HCEC 1CT (cell line): ENCODE measurements around the gene SLC36A3.
"Not testable (repeated sequence)": the region's sequence is repeated elsewhere in the genome, so short reads cannot be mapped to it uniquely, and the experiment has no call there.

Experiments used
- DNase-seq: peaks from one replicate; pipeline ENCODE4 v3.0.0-alpha.2; 2017

SLC36A3 gene

DNA sequence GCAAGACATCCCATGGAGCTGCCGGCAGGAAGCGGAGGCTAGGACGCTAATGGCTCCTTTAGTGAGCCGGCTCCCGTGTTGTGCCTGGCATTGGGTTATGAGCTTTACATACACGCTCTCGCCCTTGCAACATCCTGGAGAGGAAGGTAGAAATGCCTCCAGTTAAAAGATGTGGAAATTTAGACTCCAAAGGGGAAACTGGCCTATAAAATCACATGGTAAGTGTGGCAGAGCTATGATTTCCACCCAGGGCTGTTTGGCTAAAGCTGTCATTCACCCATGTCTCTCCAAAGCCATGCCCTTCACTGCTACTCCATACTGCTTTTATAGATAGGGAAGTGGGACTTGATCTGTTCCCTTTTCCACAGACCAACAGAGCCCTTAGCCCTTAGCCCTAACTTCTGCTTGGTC is 45.4 kb downstream of the SLC36A3 start:
- DNase-seq: no peak

DNA sequence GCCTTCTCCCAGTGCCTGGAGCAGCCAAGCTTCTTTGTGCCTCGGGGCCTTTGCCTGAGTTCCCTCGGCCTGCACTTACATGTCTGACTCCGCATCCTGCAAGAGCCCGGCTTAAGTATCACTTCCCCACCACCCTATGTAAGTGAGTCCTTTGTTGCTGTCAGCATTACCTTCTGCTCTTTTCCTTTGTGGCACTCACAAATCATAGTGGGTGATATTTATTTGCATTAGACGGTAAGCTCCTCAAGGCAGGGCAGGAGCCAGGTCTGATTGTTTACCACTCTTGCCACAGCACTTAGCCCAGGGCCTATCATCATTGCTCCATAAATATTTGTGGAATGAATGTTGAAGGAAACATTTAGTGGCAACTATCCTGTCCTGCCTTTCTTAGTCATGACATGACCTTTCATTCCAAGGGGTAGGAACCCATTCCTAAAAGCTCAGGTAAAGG is 45.8 kb downstream of the SLC36A3 start:
- peak; percentile 50 for DNase-seq

DNA sequence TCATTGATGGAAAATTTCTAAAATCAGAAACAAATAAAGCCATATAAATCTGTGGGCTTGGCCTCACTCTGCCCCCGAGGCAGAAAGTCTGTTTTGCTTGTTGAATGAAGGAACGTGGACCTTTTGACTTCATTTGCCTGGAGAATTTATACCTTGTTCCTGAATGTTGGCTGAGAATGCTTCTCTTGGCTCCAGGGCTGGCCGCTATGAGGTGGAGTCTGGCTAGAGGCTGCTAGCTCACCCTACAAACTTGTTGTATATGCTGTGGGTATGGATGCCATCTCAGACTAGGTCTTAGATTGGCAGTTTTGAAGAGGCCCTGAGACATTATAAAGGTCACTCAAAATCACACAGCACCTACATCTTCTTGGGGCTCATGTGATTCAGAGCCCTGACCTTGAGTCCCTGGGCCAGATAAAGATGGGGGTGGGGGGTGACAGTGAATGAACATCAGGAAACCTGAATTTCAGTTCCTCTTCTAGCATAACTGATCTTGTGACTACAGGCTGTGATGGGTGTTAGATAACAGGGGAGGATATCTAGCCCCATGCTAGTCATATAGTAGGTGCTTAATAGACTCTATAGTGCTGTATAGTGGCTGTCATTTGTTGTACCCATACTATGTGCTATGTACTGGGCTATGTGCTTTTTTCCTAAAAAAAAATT is 47.8 kb downstream of the SLC36A3 start:
- no peak for DNase-seq

DNA sequence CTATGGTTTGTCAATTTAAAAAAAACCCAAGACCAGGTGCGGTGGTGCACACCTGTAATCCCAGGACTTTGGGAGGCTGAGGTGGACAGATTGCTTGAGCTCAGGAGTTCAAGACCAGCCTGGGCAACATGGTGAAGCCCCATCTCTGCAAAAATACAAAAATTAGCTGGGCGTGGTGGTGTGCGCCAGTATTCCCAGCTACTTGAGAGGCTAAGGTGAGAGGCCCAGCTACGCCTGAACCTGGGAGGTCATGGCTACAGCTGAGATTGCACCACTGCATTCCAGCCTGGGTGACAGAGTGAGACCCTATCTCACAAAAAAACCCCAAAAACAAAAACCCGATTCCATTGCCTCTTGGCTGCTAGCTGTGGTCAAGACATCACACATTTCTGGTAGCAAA is 48.6 kb downstream of the SLC36A3 start:
- not testable (repeated sequence) for DNase-seq

DNA sequence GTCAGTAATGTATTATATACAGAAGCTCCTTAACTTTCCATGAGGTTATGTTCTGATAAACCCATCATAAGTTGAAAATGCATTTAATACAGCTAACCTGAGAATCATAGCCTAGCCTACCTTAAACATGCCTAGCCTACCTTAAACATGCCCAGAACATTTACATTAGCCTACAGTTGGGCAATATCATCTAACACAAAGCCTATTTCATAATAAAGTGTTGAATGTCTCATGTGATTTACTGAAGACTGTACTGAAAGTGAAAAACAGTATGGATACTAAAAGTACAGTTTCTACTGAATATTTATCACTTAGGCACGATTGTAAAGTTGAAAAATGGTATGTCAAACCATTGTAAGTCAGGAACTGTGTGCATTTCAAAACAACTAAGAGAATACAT is 49.0 kb downstream of the SLC36A3 start:
- no peak for DNase-seq

DNA sequence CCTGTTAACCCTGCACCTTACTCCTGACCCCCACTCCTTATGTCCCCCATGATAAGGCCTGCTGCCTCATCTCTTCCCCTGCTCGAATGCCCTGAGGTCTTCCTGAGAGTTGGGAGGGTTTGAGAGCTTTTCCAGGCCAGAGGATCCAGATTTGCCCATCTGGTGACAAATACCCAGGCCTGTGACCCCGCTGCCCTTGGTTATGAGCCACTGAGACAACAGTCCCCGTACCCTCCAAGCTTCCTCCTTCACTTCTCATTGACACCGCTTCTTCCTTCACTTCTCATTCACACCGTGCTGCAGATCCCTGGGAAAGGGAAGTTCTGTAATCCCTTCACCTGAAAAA is 50.0 kb downstream of the SLC36A3 start:
- DNase-seq: no peak

DNA sequence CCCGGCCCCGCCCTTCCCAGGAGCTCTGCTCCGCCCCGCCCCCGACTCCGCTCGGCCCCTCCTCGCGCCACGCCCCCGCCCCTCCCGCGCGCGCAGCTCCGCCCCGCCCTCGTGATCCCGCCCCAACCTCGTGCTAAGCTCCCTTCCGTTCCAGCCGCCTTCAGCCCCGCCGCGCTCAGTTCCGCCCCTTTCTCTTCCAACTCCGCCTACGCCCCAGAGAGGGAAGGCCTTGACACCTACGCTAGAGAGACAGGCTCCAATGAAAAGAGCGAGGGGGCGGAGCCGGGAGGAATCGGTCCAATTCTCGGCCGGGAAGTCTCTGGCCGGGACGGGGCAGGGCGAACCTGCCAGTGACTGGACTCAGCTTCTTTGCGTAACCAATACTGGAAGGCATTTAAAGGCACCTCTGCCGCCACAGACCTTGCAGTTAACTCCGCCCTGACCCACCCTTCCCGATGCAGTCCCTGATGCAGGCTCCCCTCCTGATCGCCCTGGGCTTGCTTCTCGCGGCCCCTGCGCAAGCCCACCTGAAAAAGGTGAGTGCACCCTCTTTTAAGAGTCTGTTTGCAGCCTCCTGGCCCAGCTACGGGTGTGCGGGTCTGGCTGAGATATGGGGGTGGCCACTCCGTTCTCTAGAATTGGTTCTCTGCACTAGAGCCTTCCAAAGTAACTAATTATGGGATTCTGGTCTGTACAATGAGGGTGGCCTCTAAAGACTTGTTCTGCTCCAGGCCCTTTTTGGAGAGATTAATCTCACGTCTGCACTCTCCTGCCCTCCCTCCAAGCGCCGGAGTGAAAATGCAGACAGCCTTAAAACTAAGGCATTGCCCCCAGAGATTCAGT is 50.6 kb downstream of the SLC36A3 start, which contains the start of gene GM2A:
Gene GM2A, plus strand, starts transcription at position 424 of the 843 bp plus-strand sequence. Its CDS starts 32 bp downstream, at position 456.
- peak; percentile 99 for DNase-seq

DNA sequence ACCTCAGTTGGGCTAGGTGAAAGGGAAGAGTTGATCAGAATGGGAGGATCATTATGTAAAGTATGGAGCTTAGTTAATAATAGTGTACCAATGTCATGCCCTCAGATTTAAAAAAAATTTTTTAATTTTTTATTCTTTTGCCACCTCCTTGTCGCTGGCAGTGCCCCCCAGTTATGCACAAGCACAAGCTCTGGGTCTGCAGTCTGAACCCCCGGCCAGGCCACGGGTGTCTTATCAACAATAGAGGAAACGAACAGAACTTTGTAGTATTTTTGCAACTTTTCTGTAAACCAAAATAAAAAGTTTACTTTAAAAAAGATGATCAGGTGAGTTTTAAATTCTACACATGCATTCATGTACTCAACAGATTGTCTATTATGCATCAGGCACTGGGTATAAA is 51.9 kb downstream of the SLC36A3 start:
- no peak for DNase-seq

DNA sequence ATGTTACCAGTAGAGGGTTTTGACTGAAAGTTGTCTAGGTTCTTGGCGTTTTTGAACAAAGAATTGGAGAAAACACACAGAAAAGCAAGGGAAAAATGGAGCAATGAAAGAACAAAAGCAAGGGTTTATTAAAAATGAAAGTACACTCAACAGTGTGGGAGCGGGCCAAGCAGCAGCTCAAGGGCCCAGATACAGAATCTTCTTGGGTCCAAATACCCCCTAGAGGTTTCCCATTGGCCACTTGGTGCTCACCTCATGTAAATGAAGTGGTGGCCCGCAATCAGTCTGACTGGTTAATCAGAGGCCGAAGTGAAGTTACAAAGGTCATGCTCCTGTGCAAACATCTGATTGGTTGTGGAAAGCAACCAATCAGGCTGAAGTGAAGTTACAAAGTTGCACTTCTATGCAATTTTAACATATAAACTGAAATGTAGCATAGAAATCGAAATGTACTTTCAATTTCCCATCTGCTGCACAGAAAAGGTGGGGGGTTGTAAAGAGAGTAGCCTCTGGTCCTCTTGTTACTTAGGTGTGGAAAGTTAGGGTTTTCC is 52.5 kb downstream of the SLC36A3 start:
- no peak for DNase-seq

DNA sequence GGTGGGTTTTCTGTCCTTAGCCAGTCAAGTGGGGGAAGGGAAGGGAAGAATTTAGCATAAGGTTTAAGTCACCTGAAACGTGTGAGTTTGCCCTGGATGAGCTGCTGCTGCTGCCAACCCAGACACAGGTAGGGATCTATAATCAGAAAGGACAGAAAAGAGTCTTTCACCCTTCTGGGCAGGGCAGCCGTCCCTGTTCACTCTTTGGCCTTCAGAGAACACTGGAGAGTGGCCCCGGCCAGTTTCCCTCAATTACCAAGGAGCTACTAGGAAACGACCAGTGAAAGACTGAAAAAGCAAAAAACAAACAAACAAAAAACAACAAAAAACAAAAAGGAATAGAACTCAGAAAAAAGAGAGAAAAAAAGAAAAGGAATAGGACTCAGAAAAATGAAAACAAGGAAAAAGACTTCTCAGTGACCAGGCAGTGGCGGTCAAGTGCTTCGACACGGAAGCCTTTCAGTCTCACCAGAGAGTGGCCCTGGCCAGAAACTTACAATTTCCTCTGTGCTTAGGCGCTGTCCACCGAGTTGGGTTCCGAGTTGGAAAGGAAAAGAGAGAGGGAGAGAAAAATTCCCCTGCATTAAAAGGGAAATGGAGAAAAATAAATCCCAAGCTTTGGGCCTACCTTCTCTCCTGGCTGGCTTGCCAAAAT is 53.1 kb downstream of the SLC36A3 start:
- DNase-seq: no peak

DNA sequence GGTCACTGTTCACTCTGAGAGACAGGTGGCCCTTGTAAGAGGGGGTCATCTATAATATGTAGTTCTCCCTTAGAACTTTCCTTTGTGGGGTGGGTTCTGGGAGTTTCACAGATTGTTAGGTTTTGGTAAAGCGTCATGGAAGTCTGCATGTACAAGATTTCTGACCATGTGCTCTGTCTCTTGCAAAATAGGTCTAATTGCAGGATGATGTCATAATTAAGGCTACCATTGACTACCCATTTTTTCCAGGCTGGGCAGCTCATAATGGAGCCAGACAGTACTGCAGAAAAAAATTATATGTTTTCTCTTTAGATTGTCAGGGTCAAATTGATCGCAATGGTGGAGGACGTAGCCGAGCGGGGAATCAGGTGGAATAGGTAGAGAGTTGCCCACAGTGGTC is 54.3 kb downstream of the SLC36A3 start:
- DNase-seq: no peak

DNA sequence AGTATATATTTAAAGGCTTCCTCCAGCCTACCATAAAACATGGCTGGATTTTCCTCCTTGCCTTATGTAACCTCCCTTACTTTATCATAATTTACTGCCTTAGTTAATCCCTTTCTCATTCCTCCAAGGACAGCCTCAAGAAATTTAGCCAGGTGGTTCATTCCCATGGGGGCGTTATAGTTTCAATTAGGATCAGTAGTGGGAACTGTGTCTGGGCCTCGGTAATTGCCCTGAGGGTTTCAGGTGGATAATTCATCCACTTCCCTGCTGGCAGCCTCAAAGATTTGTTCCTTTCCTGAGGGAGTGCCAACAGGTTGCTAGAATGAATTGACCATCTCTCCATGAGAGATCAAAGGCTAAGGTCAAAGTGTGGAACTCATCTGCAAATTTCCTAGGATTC is 54.9 kb downstream of the SLC36A3 start:
- DNase-seq: no peak

DNA sequence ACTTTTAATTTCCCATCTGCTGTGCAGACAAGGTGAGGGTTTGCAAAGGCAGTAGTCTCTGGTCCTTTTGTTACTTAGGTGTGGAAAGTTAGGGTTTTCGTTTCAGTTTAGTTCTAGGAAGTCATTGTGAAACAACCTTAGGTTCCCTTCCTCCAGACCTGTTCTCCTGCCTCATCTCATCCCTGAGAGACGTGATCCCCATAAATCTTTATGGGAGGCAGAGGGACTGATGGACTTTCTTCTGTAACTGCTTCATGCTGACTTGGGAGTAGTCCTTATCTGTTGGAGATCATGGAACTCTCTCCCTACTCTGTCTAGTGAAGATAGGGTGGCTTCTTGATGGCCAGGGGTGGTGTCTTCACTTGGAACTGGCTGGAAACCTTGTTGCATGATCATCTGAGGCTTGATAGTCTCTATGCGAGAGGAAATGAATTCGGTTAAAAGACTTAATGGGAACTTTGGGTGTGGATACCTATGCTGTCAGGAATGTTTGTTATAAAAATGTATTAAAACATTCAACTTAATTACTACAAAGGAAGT is 57.8 kb downstream of the SLC36A3 start:
- no peak for DNase-seq

DNA sequence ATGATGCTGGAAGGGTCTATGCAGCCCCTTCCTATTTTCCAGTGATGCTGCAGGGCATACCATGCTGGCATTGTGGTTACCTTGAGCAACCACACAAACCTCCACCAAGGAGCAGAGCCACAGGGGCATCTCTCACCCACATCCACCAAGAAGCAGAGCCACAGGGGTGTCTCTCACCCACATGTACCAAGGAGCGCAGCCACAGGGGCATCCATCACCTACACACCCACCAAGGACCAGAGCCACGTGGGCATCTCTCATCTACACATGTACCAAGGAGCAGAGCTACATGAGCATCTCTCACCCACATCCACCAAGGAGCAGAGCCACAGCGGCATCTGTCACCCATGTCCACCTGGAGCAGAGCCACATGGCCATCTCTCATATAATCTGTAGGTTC is 59.4 kb downstream of the SLC36A3 start:
- no peak for DNase-seq

DNA sequence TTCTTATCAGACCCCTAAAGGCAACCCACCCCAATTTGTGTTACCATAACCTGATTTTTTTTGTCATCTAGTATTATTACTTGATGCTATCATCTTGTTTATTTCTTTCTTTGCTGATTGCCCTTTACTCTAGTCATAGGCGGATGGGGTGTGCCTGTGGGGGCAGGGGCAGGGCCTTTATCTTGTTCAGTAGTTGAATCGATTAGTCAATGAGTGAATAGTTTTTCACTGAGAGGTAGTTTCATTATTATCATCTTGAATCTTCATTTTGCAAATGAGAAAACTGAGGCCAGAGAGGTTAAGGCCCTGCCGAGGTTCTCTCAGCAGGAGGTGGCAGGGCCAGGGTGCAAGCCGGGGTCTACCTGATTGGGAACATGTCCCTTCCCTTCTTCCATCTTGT is 60.0 kb downstream of the SLC36A3 start:
- DNase-seq: no peak

DNA sequence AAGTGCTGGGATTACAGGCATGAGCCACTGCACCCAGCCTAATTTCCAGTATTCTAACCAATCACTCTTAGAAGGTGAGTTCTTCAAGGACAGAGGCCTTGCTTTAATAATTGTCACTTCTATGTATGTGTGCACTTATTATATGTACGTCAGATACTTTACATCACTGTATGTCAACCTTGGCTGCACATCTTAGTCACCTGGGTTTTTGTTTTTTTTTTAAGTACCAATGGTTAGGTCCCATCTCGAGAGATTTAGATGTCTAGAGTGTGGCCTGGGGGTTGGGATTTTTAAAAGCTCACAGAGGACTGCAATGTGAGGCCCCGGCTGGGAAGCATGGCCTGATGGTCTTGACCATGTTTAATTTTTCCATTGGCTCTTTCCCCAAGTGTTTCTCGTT is 60.4 kb downstream of the SLC36A3 start:
- no peak for DNase-seq

DNA sequence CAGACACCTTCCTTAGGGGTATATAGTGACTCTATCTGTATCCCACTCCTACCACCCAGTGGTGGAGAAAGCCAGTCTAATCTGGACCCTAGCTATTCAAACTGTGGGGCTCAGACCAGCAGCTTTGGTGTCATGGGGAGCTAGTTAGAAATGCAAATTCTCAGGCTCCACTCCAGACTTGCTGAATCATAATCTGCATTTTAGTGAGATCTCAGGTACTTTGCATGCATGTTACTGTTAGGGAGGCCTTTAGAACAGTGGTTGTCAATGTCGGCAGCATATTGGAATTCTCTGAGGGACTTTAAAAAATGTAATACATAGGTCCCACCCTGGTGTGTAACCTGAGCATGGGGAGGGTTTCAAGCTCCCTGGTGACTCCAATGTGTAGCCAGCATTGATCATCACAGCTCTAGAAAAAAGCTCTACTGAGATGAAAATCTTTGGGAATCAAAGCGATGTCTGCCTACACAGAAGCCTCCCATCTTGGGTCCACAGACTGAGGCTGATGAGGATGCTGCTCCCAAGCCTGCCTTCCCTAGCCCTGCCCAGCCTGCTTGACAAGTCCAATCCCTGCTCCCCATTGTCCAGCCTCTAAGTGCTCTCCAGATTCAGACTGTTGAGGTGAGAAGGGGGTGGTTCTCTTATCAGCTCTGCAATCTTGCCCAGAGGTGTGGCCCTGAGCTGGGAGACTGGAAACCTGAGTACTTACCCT is 62.5 kb downstream of the SLC36A3 start:
- no peak for DNase-seq

DNA sequence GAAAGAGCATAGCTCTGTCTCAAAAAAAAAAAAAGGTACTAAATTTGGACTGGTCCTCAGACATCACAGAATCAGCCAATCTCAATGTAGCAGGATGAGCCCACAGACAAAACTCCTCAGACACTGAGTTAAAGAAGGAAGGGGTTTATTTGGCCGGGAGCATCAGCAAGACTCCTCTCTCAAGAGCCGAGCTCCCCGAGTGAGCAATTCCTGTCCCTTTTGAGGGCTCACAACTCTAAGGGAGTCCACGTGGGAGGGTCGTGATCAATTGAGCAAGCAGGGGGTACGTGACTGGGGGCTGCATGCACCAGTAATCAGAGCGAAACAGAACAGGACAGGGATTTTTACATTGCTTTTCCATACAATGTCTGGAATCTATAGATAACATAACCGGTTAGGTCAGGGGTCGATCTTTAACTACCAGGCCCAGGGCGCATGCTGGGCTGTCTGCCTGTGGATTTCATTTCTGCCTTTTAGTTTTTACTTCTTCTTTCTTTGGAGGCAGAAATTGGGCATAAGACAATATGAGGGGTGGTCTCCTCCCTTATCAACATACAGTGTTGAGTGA is 63.2 kb downstream of the SLC36A3 start:
- DNase-seq: not testable (repeated sequence)

DNA sequence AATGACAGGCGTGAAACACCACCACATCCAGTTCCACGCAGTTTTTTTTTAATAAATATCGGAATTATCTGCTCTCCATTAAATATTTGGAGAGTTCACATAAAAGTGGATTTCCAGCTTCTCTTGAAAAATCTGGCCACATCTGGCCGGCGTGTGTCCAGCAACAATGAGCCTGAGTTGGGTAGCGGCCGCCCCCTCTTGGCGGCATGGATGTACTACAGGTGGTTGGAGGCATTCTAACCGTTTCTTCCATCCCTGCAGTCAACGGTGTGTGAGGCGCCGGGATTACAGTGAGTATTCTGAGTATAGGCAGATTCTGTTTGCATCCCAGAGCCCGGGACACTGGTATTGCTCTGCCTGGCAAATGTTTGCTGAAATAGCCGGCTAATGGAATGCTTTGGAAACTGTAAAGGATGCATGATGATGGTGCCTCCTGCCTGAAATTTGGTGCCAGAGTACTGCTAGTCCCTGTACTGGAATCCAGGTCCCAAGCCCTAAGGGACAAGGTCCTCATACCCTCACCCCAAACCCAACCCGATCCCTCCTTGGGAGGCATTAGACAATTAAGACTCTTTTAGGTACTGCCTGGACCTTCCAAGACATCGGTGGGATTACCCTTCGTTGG is 64.2 kb downstream of the SLC36A3 start:
- peak; percentile 55 for DNase-seq

DNA sequence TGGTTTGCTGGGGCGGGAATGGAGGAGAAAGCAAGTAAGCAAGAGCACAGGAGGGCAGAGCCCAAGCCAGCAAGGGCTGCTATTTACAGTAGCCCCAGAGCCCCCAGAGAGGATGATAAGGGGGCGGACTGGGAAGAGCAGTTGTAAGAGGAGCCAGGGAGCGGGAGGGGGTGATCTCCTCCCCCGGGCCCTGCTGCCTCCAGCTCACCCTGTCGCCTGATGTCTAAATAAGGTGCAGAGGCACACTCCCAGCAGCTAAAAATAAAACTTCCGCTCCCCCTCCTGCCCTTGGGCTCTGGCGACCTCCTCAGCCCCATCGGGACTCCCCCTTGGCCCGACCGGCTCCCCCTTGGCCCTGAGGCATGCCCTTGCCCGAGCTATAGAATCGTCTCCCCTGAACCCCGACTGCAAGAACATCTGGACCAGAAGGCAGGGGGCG is 65.2 kb downstream of the SLC36A3 start:
- no peak for DNase-seq

DNA sequence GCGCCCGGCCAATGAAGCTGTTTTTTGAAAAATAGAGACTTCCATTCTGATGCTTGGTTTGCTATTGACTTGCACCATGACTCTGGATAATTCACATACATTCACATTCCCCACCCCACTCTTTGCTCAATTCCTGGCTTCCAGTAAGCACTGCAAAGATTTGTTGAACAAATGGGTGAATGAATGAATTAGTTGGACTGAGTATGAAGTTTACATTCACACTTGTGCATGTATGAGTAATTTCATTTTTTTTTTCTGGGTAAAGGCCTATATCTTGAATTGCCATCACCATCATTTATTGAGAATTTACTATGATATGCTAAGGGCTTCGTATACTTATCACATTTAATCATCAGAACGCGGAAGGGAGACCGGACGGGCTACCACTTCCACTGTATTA is 65.9 kb downstream of the SLC36A3 start:
- no peak for DNase-seq

DNA sequence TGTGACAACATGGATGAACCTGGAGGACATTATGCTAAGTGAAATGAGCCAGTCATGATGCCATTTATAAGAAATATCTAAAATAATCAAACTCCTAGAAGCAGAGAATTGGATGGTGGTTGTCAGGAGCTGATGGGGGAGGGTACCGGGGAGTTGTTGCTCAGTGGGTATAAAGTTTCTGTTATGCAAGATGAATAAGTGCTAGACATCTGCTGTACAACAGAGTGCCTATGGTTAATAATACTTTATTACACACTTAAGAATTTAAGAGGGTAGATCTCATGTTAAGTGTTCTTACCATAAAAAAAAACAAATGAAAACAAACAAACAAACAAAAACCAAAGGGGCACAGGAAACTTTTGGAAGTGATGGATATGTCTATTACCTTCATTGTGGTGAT is 66.7 kb downstream of the SLC36A3 start:
- DNase-seq: no peak
